Thoracic aorta (tissue), 2 donors: Measurements from ENCODE around the gene TMEM39A. TPM values are rescaled to one million over a fixed set of nuclear protein-coding genes. Genes with fewer than 3 reads are reported as not detected.

Experiments used
- ATAC-seq: fragments of 150-250 bp; one replicate; pipeline ENCODE4 v1.8.0; 2017; ENCODE audit warnings: low read depth; ENCODE audit not compliant: insufficient number of reproducible peaks, low FRiP score
- DNase-seq: peaks from one replicate; pipeline ENCODE4 v3.0.0-alpha.2; 2020; ENCODE audit warnings: low spot score
- H3K27ac ChIP-seq, 2 donors: fragments of 200-600 bp; sonication (generic); 1 replicate in 1 of 2; 2 replicates in 1 of 2; pipeline ENCODE4 v1.5.1; 2016; ENCODE audit warnings: mild to moderate bottlenecking in 2 of 2, moderate library complexity in 2 of 2
- H3K27me3 ChIP-seq: fragments of 200-600 bp; sonication (generic); replicated peaks from 2 replicates; pipeline ENCODE4 v1.6.0; 2016; ENCODE audit warnings: mild to moderate bottlenecking; ENCODE audit not compliant: insufficient read depth
- H3K36me3 ChIP-seq: fragments of 200-600 bp; sonication (generic); one replicate; pipeline ENCODE4 v1.5.1; 2016
- H3K4me1 ChIP-seq, 2 donors: fragments of 200-600 bp; sonication (generic); 1 replicate in 1 of 2; 2 replicates in 1 of 2; pipeline versions ENCODE4 v1.5.1 to v1.6.0; 2016; ENCODE audit warnings: low read depth in 2 of 2, mild to moderate bottlenecking in 1 of 2; ENCODE audit not compliant: control insufficient read depth in 1 of 2
- H3K4me3 ChIP-seq: fragments of 200-600 bp; sonication (generic); 2 replicates; pipeline ENCODE4 v1.5.1; 2016; ENCODE audit warnings: mild to moderate bottlenecking
- H3K9me3 ChIP-seq: fragments of 200-600 bp; sonication (generic); 2 replicates; pipeline ENCODE4 v1.5.1; 2016
- CTCF ChIP-seq: fragments of 200-600 bp; sonication (generic); IDR thresholded peaks from one replicate; pipeline ENCODE4 v1.5.1; 2019; ENCODE audit warnings: antibody characterized with exemption
- total RNA-seq, 2 donors: library from RNA; depleted of rRNA; stranded (reverse); fragments of >200 nt; gene quantifications; one replicate each; pipeline versions ENCODE4 v1.1.0 to v1.2.3, GENCODE V29; 2016

Gene TMEM39A
- total RNA-seq, 2 donors from 2014 or later: 34.3 to 43.7 TPM

GRCh38 chr3:119409844-119410243 lies 53.6 kb downstream of the TMEM39A start:
- Histone ChIP-seq H3K27me3 (no peaks in the 10 kb centered on the region), H3K27ac (no peak overlapping the region), H3K4me1 (no peaks in the 10 kb centered on the region), H3K4me3 (no peak overlapping the region), H3K36me3 (peaks cover 31% of the 10 kb centered on the region), H3K9me3 (no peaks in the 10 kb centered on the region)
- no peak for TF ChIP-seq CTCF
- ATAC-seq (no peak), DNase-seq (no peak)

GRCh38 chr3:119408243-119408950 lies 55.0 kb downstream of the TMEM39A start:
- H3K9me3 ChIP-seq: no peaks in the 10 kb centered on the region
- ATAC-seq: no peak
- no peak for TF ChIP-seq CTCF
- no peaks in the 10 kb centered on the region for H3K4me1 ChIP-seq
- peaks cover 20% of the 10 kb centered on the region for H3K36me3 ChIP-seq
- no peak overlapping the region for H3K27ac ChIP-seq
- DNase-seq: no peak
- no peaks in the 10 kb centered on the region for H3K27me3 ChIP-seq
- H3K4me3 ChIP-seq: no peak overlapping the region

- DNase-seq (no peak), ATAC-seq (no peak)
Measured at GRCh38 chr3:119405315-119405714, 58.1 kb downstream of the TMEM39A start.

GRCh38 chr3:119403201-119403600 lies 60.2 kb downstream of the TMEM39A start:
- DNase-seq (no peak), ATAC-seq (no peak)
- no peak overlapping the region for H3K4me3 ChIP-seq
- H3K27me3 ChIP-seq: no peaks in the 10 kb centered on the region
- no peaks in the 10 kb centered on the region for H3K9me3 ChIP-seq
- H3K27ac ChIP-seq: no peak overlapping the region
- TF ChIP-seq CTCF: no peak
- no peaks in the 10 kb centered on the region for H3K4me1 ChIP-seq
- H3K36me3 ChIP-seq: peaks cover 4% of the 10 kb centered on the region

More at GRCh38 chr3:119405315-119405714, 58.1 kb downstream of the TMEM39A start:
- Histone ChIP-seq H3K36me3 (peaks cover 12% of the 10 kb centered on the region), H3K4me3 (no peak overlapping the region), H3K4me1 (no peaks in the 10 kb centered on the region), H3K9me3 (no peaks in the 10 kb centered on the region), H3K27ac (no peak overlapping the region), H3K27me3 (no peaks in the 10 kb centered on the region)
- TF ChIP-seq CTCF: no peak

GRCh38 chr3:119402791-119403190 lies 60.6 kb downstream of the TMEM39A start:
- Histone ChIP-seq H3K27me3 (no peaks in the 10 kb centered on the region), H3K4me1 (no peaks in the 10 kb centered on the region), H3K4me3 (no peak overlapping the region), H3K9me3 (no peaks in the 10 kb centered on the region), H3K36me3 (peaks cover 4% of the 10 kb centered on the region), H3K27ac (no peak overlapping the region)
- no peak for TF ChIP-seq CTCF
- ATAC-seq (no peak), DNase-seq (no peak)
